Astrocyte (in vitro differentiated cells and primary cell): ENCODE data around the gene PACRG.

Experiments
- CTCF ChIP-seq: IDR thresholded peaks from 2 replicates; pipeline ENCODE4 v1.5.1; 2011; ENCODE audit warnings: low read depth, mild to moderate bottlenecking, inconsistent platforms, low read length, moderate library complexity; ENCODE audit not compliant: insufficient read depth
- EZH2 ChIP-seq: IDR thresholded peaks from 2 replicates; pipeline ENCODE4 v1.6.1; 2012; ENCODE audit warnings: mild to moderate bottlenecking, low read length, inconsistent platforms; ENCODE audit not compliant: insufficient read depth

GRCh38 chr6:163057260-163057659 is 329.5 kb downstream of the PACRG start:
- no peak for TF ChIP-seq CTCF
- no peak for TF ChIP-seq EZH2
